PFSK-1 (cell line): ENCODE results near the gene KLHL11.
A peak's percentile ranks its signal among the peaks of the same experiment; 100 is the strongest.

Experiments
- FOXP2 ChIP-seq: optimal IDR thresholded peaks from 2 replicates; pipeline ENCODE3; 2011; ENCODE audit warnings: borderline replicate concordance, control low read depth, inconsistent platforms; ENCODE audit not compliant: insufficient read depth; ENCODE audit errors: extremely low read length, extremely low read depth
- POLR2AphosphoS5 ChIP-seq: IDR thresholded peaks from 2 replicates; pipeline ENCODE4 v1.6.1; 2012; ENCODE audit warnings: low read depth, mild to moderate bottlenecking, control low read depth, low read length, moderate library complexity
- REST ChIP-seq, 2 experiments: IDR thresholded peaks; 2 replicates each; pipeline versions ENCODE4 v1.6.1 to v1.8.0; 2011 to 2012; ENCODE audit warnings: low read depth in 2 of 2, low read length in 2 of 2, control low read depth in 1 of 2, inconsistent platforms in 1 of 2, mild to moderate bottlenecking in 1 of 2, moderate library complexity in 1 of 2; ENCODE audit not compliant: insufficient read depth in 1 of 2
- SIN3A ChIP-seq: IDR thresholded peaks from 2 replicates; pipeline ENCODE4 v1.6.1; 2012; ENCODE audit warnings: mild to moderate bottlenecking, low read length, moderate library complexity, borderline replicate concordance; ENCODE audit not compliant: insufficient read depth
- TAF1 ChIP-seq: IDR thresholded peaks from 2 replicates; pipeline ENCODE4 v1.6.1; 2012; ENCODE audit warnings: low read length, control low read depth, borderline replicate concordance; ENCODE audit not compliant: insufficient read depth

Gene KLHL11

GRCh38 chr17:41870627-41871026 is 5.4 kb upstream of the KLHL11 start:
- TF ChIP-seq REST (IDR thresholded peaks at IDR 0.05; ENCODE audit: insufficient read depth in 1 of 2, low read depth in 2 of 2, low read length in 2 of 2) = no peak
- TF ChIP-seq SIN3A = no peak
- no peak for TF ChIP-seq TAF1
- TF ChIP-seq POLR2AphosphoS5 = no peak
- no peak for TF ChIP-seq FOXP2

GRCh38 chr17:41870097-41870496 is 4.9 kb upstream of the KLHL11 start:
- TF ChIP-seq POLR2AphosphoS5 (no peak), REST (IDR thresholded peaks at IDR 0.05; ENCODE audit: insufficient read depth in 1 of 2, low read depth in 2 of 2, low read length in 2 of 2) (no peak), FOXP2 (no peak), SIN3A (no peak), TAF1 (no peak)

- no peak for TF ChIP-seq SIN3A
- no peak for TF ChIP-seq TAF1
- no peak for TF ChIP-seq REST (IDR thresholded peaks at IDR 0.05; ENCODE audit: insufficient read depth in 1 of 2, low read depth in 2 of 2, low read length in 2 of 2)
- no peak for TF ChIP-seq POLR2AphosphoS5
These were observed 4.2 kb upstream of the KLHL11 start for GRCh38 chr17:41869426-41869825.

- TF ChIP-seq SIN3A = no peak
- TF ChIP-seq REST (IDR thresholded peaks at IDR 0.05; ENCODE audit: insufficient read depth in 1 of 2, low read depth in 2 of 2, low read length in 2 of 2) = no peak
- TF ChIP-seq TAF1 = no peak
These were observed 3.3 kb upstream of the KLHL11 start for GRCh38 chr17:41868568-41868967.

GRCh38 chr17:41865596-41865893 is 322 bp upstream of the KLHL11 start:
- TF ChIP-seq TAF1 (no peak; the same call in 1 of the 2 replicates), POLR2AphosphoS5 (peak; percentile 53; the same call in 1 of the 2 replicates), REST (IDR thresholded peaks at IDR 0.05; ENCODE audit: insufficient read depth in 1 of 2, low read depth in 2 of 2, low read length in 2 of 2) (no peak), SIN3A (peak; percentile 29; the same call in 1 of the 2 replicates), FOXP2 (peak; percentile 13)
